HG02852 (cell line): ENCODE measurements around the gene ASB10.

ENCODE experiments used
- ATAC-seq: cut with Tn5 transposase; IDR thresholded peaks from one replicate; pipeline ENCODE4 v1.9.1; 2021; ENCODE audit warnings: mild to moderate bottlenecking, moderate library complexity; ENCODE audit not compliant: unreplicated experiment

The ASB10 gene

GRCh38 chr7:151168003-151168786 lies 18.9 kb downstream of the ASB10 start:
- no peak for ATAC-seq

GRCh38 chr7:151167197-151167961 lies 19.7 kb downstream of the ASB10 start, which contains the start of gene GBX1:
Gene GBX1 (minus strand): TSS chr7:151167694. CDS start chr7:151167548, 146 bp downstream.
- no peak for ATAC-seq

- no peak for ATAC-seq
Measured at GRCh38 chr7:151166629-151167196, 20.3 kb downstream of the ASB10 start.

GRCh38 chr7:151161757-151162156 lies 25.3 kb downstream of the ASB10 start:
- ATAC-seq = no peak

- ATAC-seq = no peak
Measured at GRCh38 chr7:151157645-151158329, 29.3 kb downstream of the ASB10 start.

GRCh38 chr7:151152643-151153513 lies 34.2 kb downstream of the ASB10 start:
- ATAC-seq = no peak

- ATAC-seq = no peak
Measured at GRCh38 chr7:151150388-151150787, 36.7 kb downstream of the ASB10 start.

GRCh38 chr7:151148319-151149259 lies 38.5 kb downstream of the ASB10 start:
- no peak for ATAC-seq

- ATAC-seq = no peak
Measured at GRCh38 chr7:151146761-151147160, 40.3 kb downstream of the ASB10 start.

- no peak for ATAC-seq
Measured at GRCh38 chr7:151144387-151144786, 42.7 kb downstream of the ASB10 start.

- no peak for ATAC-seq
Measured at GRCh38 chr7:151143261-151144015, 43.6 kb downstream of the ASB10 start.

- no peak for ATAC-seq
Measured at GRCh38 chr7:151142686-151143040, 44.4 kb downstream of the ASB10 start.

GRCh38 chr7:151141855-151142685 lies 45.0 kb downstream of the ASB10 start:
- ATAC-seq = no peak

- ATAC-seq = no peak
Measured at GRCh38 chr7:151141311-151141854, 45.7 kb downstream of the ASB10 start.

GRCh38 chr7:151140826-151141225 lies 46.2 kb downstream of the ASB10 start:
- ATAC-seq = no peak

- no peak for ATAC-seq
Measured at GRCh38 chr7:151139791-151140190, 47.3 kb downstream of the ASB10 start.

GRCh38 chr7:151139071-151139790 lies 47.8 kb downstream of the ASB10 start:
- no peak for ATAC-seq
